Stimulated activated naive CD4-positive, alpha-beta T cell (primary cell): ENCODE measurements around the gene MAP3K3.
A peak's percentile ranks its signal among the peaks of the same experiment; 100 is the strongest.

Experiments used
- DNase-seq, 6 experiments: peaks; one replicate each; lab custom pipeline; 2025; lab: John Stamatoyannopoulos, UW

Gene MAP3K3

GRCh38 chr17:63694229-63694949 is 72.2 kb downstream of the MAP3K3 start:
- peak in 3 of 6 experiments; percentile 20 to 61 (median 49) for DNase-seq

- DNase-seq: peak in 2 of 6 experiments; percentile 45 to 52
Measured at GRCh38 chr17:63694950-63695773, 72.9 kb downstream of the MAP3K3 start.

GRCh38 chr17:63695889-63696288 is 73.7 kb downstream of the MAP3K3 start:
- DNase-seq: peak in 3 of 6 experiments; percentile 18 to 66 (median 46)

GRCh38 chr17:63696381-63696961 is 74.3 kb downstream of the MAP3K3 start:
- DNase-seq: peak in 5 of 6 experiments; percentile 37 to 67 (median 54)

GRCh38 chr17:63697341-63698286 is 75.4 kb downstream of the MAP3K3 start:
- DNase-seq: peak; percentile 78 to 89 (median 82)

- peak in 5 of 6 experiments; percentile 25 to 72 (median 50) for DNase-seq
Measured at GRCh38 chr17:63698381-63698885, 76.2 kb downstream of the MAP3K3 start.

- peak; percentile 78 to 95 (median 90) for DNase-seq
Measured at GRCh38 chr17:63698886-63699637, 76.8 kb downstream of the MAP3K3 start.

GRCh38 chr17:63699638-63700527 is 77.7 kb downstream of the MAP3K3 start, which contains the start of gene LIMD2:
LIMD2 (minus strand) TSS chr17:63700125; CDS start chr17:63699298, 827 bp downstream.
- peak; percentile 77 to 91 (median 84) for DNase-seq

- peak; percentile 38 to 77 (median 54) for DNase-seq
Measured at GRCh38 chr17:63700528-63701455, 78.6 kb downstream of the MAP3K3 start.

GRCh38 chr17:63701456-63701820 is 79.2 kb downstream of the MAP3K3 start:
- DNase-seq: peak in 2 of 6 experiments; percentile 40 to 52

GRCh38 chr17:63701868-63702720 is 79.9 kb downstream of the MAP3K3 start:
- DNase-seq: peak; percentile 68 to 77 (median 75)

- DNase-seq: peak in 1 of 6 experiments; percentile 45
Measured at GRCh38 chr17:63702721-63703015, 80.5 kb downstream of the MAP3K3 start.

GRCh38 chr17:63703029-63703428 is 80.8 kb downstream of the MAP3K3 start:
- no peak for DNase-seq

- DNase-seq: no peak
Measured at GRCh38 chr17:63703556-63704258, 81.5 kb downstream of the MAP3K3 start.

- no peak for DNase-seq
Measured at GRCh38 chr17:63704259-63704576, 82.0 kb downstream of the MAP3K3 start.

- no peak for DNase-seq
Measured at GRCh38 chr17:63704836-63705235, 82.6 kb downstream of the MAP3K3 start.

- peak in 1 of 6 experiments; percentile 39 for DNase-seq
Measured at GRCh38 chr17:63705657-63706056, 83.4 kb downstream of the MAP3K3 start.
